Neural crest cell (in vitro differentiated cells): ENCODE measurements around the gene CRABP1. TPM values are rescaled to one million over a fixed set of nuclear protein-coding genes. Genes with fewer than 3 reads are reported as not detected.

ENCODE experiments used
- DNase-seq: peaks from one replicate; pipeline ENCODE4 v3.0.0; 2021; ENCODE audit warnings: low read depth, mixed read lengths, low spot score
- H3K27ac Mint-ChIP-seq: one replicate; pipeline ENCODE4 v1.8.0; 2021; ENCODE audit warnings: mild to moderate bottlenecking, mixed read lengths; ENCODE audit not compliant: unreplicated experiment
- H3K27me3 Mint-ChIP-seq: 2 replicates; pipeline ENCODE4 v1.8.0; 2021; ENCODE audit warnings: low read depth, mild to moderate bottlenecking, mixed read lengths
- H3K36me3 Mint-ChIP-seq: 2 replicates; pipeline ENCODE4 v1.8.0; 2021; ENCODE audit warnings: low read depth, mild to moderate bottlenecking, mixed read lengths
- H3K4me1 Mint-ChIP-seq: 2 replicates; pipeline ENCODE4 v1.8.0; 2021; ENCODE audit warnings: mixed read lengths
- H3K4me3 Mint-ChIP-seq: one replicate; pipeline ENCODE4 v1.8.0; 2021; ENCODE audit warnings: mild to moderate bottlenecking, mixed read lengths
- H3K9me3 Mint-ChIP-seq: 2 replicates; pipeline ENCODE4 v1.8.0; 2021; ENCODE audit warnings: mixed read lengths
- CTCF ChIP-seq: fragments of 200-600 bp; sonication (generic); conservative IDR thresholded peaks from 2 replicates; pipeline ENCODE4 v1.5.0; 2021; ENCODE audit warnings: antibody characterized with exemption, mild to moderate bottlenecking
- total RNA-seq: library from RNA; stranded (reverse); gene quantifications from 2 replicates; pipeline ENCODE4 v1.2.1, GENCODE V29; 2021

The CRABP1 gene
- total RNA-seq, 1 donor from 2014 or later: 803 TPM

GRCh38 chr15:78341057-78341987 lies 1.2 kb downstream of the CRABP1 start:
- Mint-ChIP-seq H3K9me3 (no peaks in the 10 kb centered on the region), H3K27ac (no peak overlapping the region), H3K27me3 (peaks cover 69% of the 10 kb centered on the region), H3K36me3 (no peaks in the 10 kb centered on the region), H3K4me3 (peak overlapping the region; percentile 66), H3K4me1 (peaks cover 46% of the 10 kb centered on the region)
- no peak for TF ChIP-seq CTCF
- no peak for DNase-seq

GRCh38 chr15:78342021-78342420 lies 1.9 kb downstream of the CRABP1 start:
- Mint-ChIP-seq H3K4me3 (peak overlapping the region; percentile 66), H3K27me3 (peaks cover 69% of the 10 kb centered on the region), H3K36me3 (no peaks in the 10 kb centered on the region), H3K9me3 (no peaks in the 10 kb centered on the region), H3K4me1 (peaks cover 51% of the 10 kb centered on the region), H3K27ac (peak overlapping the region; percentile 92)
- no peak for TF ChIP-seq CTCF
- no peak for DNase-seq

DNA sequence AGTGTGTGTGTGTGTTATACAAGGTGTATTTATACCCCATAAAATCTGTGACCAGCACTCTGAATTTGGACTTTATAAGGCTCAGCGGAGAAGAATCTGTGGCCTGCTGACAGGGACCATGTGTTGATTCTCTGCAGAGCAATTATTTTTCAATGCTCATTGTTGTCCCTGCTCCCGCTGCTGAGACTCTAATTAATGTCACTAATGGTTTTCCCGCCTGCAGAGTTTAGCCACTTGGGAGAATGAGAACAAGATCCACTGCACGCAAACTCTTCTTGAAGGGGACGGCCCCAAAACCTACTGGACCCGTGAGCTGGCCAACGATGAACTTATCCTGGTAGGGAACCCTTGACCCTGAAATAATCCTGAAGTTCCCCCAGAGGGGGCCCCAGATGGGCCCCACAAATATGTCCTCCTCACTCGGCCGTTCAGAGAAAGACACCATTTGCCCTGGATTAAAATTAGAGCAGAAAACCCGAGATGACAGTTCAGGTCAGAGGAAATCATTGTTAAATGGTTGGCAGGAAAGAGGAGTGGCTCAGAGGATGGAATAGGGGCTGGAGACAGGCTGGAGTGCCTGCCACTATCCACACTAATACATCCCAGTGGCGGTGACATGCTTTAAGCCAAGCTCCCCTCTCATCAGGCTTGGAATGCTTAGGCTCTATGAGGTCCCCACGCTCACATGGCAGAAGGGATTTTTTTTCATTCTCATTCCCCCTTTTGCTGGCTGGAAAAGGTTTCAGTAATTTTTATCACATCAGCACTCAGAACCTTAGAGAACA lies 3.3 kb downstream of the CRABP1 start:
- no peaks in the 10 kb centered on the region for H3K9me3 Mint-ChIP-seq
- TF ChIP-seq CTCF: no peak
- H3K27ac Mint-ChIP-seq: no peak overlapping the region
- H3K36me3 Mint-ChIP-seq: peaks cover 3% of the 10 kb centered on the region
- peaks cover 60% of the 10 kb centered on the region for H3K27me3 Mint-ChIP-seq
- DNase-seq: no peak
- H3K4me1 Mint-ChIP-seq: peaks cover 65% of the 10 kb centered on the region
- peak overlapping the region; percentile 72 for H3K4me3 Mint-ChIP-seq

- peaks cover 42% of the 10 kb centered on the region for H3K27me3 Mint-ChIP-seq
- no peaks in the 10 kb centered on the region for H3K9me3 Mint-ChIP-seq
- no peak for DNase-seq
- no peak for TF ChIP-seq CTCF
- H3K4me1 Mint-ChIP-seq: peaks cover 60% of the 10 kb centered on the region
- peaks cover 3% of the 10 kb centered on the region for H3K36me3 Mint-ChIP-seq
- no peak overlapping the region for H3K27ac Mint-ChIP-seq
- H3K4me3 Mint-ChIP-seq: peak overlapping the region; percentile 2
These were observed 5.4 kb downstream of the CRABP1 start for GRCh38 chr15:78345396-78346125.
